Stomach smooth muscle (tissue), 2 donors: ENCODE results near the gene PHF21B.

ENCODE experiments used
- H3K27ac ChIP-seq: one replicate; pipeline ENCODE4 v1.7.0; 2013; ENCODE audit warnings: mild to moderate bottlenecking, low read length, inconsistent platforms
- H3K27me3 ChIP-seq, 2 donors: one replicate each; pipeline ENCODE4 v1.7.0; 2013; ENCODE audit warnings: low read length in 2 of 2; ENCODE audit not compliant: insufficient read depth in 2 of 2, control insufficient read depth in 1 of 2
- H3K36me3 ChIP-seq, 2 donors: one replicate each; pipeline ENCODE4 v1.7.0; 2013; ENCODE audit warnings: low read length in 2 of 2; ENCODE audit not compliant: control insufficient read depth in 2 of 2, insufficient read depth in 2 of 2
- H3K4me1 ChIP-seq: one replicate; pipeline ENCODE4 v1.7.0; 2013; ENCODE audit warnings: low read length; ENCODE audit not compliant: control insufficient read depth, insufficient read depth
- H3K4me3 ChIP-seq, 2 donors: one replicate each; pipeline ENCODE4 v1.7.0; 2013; ENCODE audit warnings: low read length in 2 of 2
- H3K9ac ChIP-seq, 2 donors: one replicate each; pipeline ENCODE4 v1.7.0; 2013; ENCODE audit warnings: low read length in 2 of 2, mild to moderate bottlenecking in 1 of 2
- H3K9me3 ChIP-seq, 2 donors: one replicate each; pipeline ENCODE4 v1.7.0; 2013; ENCODE audit warnings: low read length in 2 of 2; ENCODE audit not compliant: control insufficient read depth in 2 of 2
- donor health status: healthy.
- donor health status: Pancreatic carcinoma.

Gene PHF21B

DNA sequence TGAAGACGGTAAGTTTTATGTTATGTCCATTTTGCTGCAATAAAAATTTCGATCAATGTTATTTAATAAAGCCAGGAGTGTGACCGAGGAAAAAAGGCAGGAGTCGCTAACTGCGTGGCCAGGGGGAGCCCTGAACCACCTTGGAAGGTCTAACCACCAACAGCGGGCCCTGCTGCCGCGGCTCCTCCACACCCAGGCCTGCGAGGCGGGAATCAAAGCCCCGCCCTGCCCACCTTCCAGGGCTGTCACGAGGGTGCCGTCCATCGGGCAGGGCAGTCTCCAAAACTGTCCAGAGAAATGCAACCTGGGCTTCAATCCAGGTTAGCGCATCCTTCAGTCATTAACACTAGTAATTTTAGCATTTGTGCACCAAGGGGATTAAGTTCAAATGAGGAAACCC, 19.0 kb downstream of the PHF21B start:
- no peaks in the 10 kb centered on the region for H3K4me1 ChIP-seq
- H3K9ac ChIP-seq: no peak overlapping the region
- no peak overlapping the region for H3K27ac ChIP-seq
- H3K27me3 ChIP-seq: no peaks in the 10 kb centered on the region
- no peaks in the 10 kb centered on the region for H3K9me3 ChIP-seq
- no peak overlapping the region for H3K4me3 ChIP-seq
- H3K36me3 ChIP-seq: no peaks in the 10 kb centered on the region

DNA sequence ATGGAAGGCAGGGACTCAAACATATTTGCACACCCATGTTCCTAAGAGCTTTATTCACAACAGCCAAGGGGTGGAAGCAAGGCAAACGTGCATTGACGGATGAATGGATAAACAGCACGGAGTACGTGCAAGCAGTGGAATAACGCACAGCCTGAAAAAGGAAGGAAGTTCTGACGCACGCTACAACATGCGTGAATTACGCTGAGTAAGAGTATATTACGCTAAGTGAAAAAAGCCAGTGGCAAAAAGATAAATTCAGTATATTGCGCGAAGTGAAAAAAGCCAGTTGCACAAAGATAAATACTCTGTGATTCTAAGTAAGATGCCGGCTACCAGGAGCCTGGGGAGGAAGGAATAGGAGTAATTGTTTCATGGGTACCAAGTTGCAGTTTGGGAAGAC, 19.5 kb downstream of the PHF21B start:
- Histone ChIP-seq H3K4me1 (no peaks in the 10 kb centered on the region), H3K4me3 (no peak overlapping the region)

DNA sequence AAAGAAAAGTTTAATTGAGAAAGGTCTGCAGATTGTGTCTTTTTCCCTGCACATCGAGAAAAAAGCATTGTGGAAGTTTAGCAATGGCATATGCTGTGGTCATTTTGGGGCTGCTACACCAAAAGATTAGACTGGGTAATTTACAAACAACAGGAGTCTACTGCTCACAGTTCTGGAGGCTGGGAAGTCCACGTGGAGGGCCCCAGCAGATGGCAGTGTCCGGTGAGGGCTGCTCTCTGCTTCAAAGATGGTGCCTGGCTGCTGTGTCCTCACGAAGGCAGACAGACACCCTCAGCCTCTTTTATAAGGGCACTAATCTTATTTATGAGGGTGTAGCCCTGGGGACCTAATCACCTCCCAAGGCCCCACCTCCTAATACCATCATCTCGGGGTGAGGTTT, 21.1 kb downstream of the PHF21B start:
- Histone ChIP-seq H3K36me3 (no peaks in the 10 kb centered on the region), H3K9ac (no peak overlapping the region), H3K27me3 (no peaks in the 10 kb centered on the region), H3K4me1 (no peaks in the 10 kb centered on the region), H3K9me3 (no peaks in the 10 kb centered on the region), H3K27ac (no peak overlapping the region), H3K4me3 (no peak overlapping the region)

More for the DNA sequence above, 19.5 kb downstream of the PHF21B start:
- Histone ChIP-seq H3K36me3 (no peaks in the 10 kb centered on the region), H3K9me3 (no peaks in the 10 kb centered on the region), H3K27me3 (no peaks in the 10 kb centered on the region), H3K9ac (no peak overlapping the region), H3K27ac (no peak overlapping the region)

DNA sequence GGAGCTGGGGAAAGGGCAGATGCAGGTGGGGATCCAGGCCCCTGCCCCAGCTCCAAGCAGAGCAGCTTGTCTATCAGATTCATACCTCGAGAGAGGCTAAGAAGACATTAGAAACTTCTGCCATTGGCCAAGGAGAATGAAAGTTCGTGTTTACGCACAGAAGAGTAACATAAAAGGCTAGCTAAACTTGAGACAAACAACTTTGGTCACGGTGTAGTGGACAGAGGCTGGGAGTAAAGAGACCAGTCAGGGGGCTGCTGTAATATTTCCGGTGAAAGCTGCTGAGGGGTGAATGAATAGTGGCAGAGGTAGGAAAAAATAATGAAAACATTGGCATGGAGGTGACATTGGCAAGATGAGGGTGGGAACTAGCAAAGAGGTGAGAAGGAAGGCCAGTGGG, 22.9 kb downstream of the PHF21B start:
- Histone ChIP-seq H3K36me3 (no peaks in the 10 kb centered on the region), H3K9ac (no peak overlapping the region), H3K27me3 (no peaks in the 10 kb centered on the region), H3K4me3 (no peak overlapping the region), H3K9me3 (no peaks in the 10 kb centered on the region), H3K4me1 (no peaks in the 10 kb centered on the region), H3K27ac (no peak overlapping the region)

DNA sequence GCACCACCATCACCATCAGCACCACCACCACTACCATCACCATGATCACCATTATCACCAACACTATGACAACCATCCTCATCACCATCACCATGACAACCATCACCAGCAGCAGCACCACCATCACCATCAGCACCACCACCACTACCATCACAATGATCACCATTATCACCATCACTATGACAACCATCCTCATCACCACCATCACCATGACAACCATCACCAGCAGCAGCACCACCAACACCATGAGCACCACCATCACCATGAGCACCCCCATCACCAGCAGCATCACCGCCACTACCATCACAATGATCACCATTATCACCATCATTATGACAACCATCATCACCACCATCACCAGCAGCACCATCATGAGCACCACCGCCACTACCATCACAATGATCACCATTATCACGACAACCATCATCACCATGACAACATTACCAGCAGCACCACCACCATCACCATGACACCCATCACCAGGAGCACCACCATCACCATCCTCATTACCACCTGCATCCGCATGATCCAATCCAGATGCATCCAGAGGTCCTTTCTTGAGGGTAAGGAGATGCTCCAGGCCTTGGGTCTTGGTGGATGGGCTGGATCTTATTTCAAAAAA, 23.8 kb downstream of the PHF21B start:
- Histone ChIP-seq H3K36me3 (no peaks in the 10 kb centered on the region), H3K9ac (no peak overlapping the region), H3K4me1 (no peaks in the 10 kb centered on the region), H3K4me3 (no peak overlapping the region), H3K27ac (no peak overlapping the region), H3K9me3 (no peaks in the 10 kb centered on the region), H3K27me3 (no peaks in the 10 kb centered on the region)

DNA sequence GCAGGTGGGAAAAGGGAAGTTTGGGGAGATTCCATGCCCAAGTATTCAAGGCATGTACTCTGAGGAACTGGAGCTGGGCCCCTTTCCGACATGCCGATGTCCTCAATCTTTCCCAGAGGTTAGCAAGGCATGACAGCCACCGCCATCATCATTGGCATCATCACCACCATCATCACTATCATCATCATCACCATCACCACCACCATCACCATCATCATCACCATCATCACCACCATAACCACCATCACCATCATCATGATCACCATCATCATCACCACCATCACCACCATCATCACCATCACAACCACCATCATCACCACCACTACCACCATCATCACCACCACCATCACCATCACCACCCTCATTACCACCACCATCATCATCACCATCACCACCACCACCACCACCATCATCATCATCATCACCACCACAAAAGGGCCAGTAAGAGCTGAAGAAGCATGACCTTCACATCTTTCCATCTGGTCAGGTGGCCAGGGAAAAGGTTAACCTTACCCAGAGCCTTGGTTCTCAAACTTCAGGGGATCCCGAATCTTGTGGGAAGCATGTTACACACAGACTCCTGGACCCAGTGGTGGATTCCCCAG, 25.8 kb downstream of the PHF21B start:
- no peaks in the 10 kb centered on the region for H3K36me3 ChIP-seq
- H3K27ac ChIP-seq: no peak overlapping the region
- no peaks in the 10 kb centered on the region for H3K9me3 ChIP-seq
- H3K9ac ChIP-seq: no peak overlapping the region
- peaks cover 0 to 2% of the 10 kb centered on the region in 2 donors for H3K27me3 ChIP-seq
- no peaks in the 10 kb centered on the region for H3K4me1 ChIP-seq
- H3K4me3 ChIP-seq: no peak overlapping the region

DNA sequence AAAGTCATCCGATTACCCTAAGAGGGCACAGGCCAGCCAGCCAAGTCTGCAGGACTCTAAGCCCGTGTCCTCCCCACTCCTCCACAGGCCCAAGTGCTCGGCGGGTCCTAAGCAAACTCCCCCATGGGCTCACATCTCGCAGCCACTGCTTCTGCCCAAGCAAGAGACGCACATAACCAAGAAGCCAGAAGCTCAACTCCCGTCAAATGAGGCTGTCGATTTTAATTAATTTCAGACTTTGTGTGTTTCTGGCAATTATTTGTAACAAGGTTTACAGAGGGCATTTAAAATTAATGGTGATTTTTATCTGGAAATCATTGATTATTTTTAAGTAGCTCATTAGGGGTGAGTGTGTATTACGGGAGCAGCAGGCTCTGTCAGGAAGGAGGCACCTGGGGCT, 27.4 kb downstream of the PHF21B start:
- Histone ChIP-seq H3K27ac (no peak overlapping the region), H3K4me3 (no peak overlapping the region), H3K9ac (no peak overlapping the region), H3K4me1 (no peaks in the 10 kb centered on the region), H3K27me3 (peaks cover 0 to 2% of the 10 kb centered on the region in 2 donors), H3K36me3 (no peaks in the 10 kb centered on the region), H3K9me3 (no peaks in the 10 kb centered on the region)

DNA sequence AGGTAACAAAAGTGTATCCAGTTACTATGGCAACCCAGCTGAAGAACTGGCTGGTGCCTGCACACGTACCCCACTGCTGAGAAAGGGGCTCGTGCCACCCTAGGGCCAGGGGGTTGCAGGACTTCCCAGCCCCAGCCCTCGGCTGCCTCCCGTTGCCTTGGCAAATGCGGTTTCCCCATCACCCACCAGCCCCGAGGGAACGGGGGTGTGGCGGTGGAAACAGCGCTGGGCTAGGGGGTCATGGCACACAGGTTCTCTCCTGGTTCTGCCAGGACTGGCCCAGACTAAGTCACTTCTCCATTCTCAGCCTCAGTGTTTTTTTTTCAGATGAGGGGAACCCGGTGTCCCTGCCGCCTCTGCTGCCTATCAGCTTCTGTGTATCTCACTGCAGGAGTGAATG, 27.9 kb downstream of the PHF21B start:
- Histone ChIP-seq H3K27ac (no peak overlapping the region), H3K9me3 (no peaks in the 10 kb centered on the region), H3K27me3 (peaks cover 0 to 2% of the 10 kb centered on the region in 2 donors), H3K4me3 (no peak overlapping the region), H3K9ac (no peak overlapping the region), H3K36me3 (no peaks in the 10 kb centered on the region), H3K4me1 (no peaks in the 10 kb centered on the region)

DNA sequence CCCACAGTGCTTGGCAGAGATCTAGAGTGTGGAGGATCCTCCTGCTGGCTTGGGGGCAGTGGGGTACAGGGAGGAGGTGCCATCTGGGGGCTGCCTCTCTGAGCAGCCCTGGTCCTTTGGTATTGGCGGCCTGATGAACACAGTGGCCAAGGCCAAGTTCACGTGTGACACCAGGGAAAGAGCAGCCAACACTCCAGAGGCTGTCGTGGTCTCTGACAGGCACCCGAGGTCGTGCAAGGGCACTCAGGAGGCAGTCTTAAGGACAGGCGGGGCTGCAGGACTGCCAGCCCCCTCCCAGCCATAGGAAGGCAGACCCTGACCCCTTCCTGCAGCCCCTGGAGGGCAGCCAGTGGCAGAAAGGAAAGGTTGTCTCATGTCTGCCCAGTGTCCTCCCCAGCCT, 30.7 kb downstream of the PHF21B start:
- no peak overlapping the region for H3K27ac ChIP-seq
- peaks cover 3% of the 10 kb centered on the region for H3K4me1 ChIP-seq
- H3K9me3 ChIP-seq: no peaks in the 10 kb centered on the region
- H3K27me3 ChIP-seq: peaks cover 0 to 2% of the 10 kb centered on the region in 2 donors
- H3K36me3 ChIP-seq: no peaks in the 10 kb centered on the region
- H3K9ac ChIP-seq: no peak overlapping the region
- no peak overlapping the region for H3K4me3 ChIP-seq

DNA sequence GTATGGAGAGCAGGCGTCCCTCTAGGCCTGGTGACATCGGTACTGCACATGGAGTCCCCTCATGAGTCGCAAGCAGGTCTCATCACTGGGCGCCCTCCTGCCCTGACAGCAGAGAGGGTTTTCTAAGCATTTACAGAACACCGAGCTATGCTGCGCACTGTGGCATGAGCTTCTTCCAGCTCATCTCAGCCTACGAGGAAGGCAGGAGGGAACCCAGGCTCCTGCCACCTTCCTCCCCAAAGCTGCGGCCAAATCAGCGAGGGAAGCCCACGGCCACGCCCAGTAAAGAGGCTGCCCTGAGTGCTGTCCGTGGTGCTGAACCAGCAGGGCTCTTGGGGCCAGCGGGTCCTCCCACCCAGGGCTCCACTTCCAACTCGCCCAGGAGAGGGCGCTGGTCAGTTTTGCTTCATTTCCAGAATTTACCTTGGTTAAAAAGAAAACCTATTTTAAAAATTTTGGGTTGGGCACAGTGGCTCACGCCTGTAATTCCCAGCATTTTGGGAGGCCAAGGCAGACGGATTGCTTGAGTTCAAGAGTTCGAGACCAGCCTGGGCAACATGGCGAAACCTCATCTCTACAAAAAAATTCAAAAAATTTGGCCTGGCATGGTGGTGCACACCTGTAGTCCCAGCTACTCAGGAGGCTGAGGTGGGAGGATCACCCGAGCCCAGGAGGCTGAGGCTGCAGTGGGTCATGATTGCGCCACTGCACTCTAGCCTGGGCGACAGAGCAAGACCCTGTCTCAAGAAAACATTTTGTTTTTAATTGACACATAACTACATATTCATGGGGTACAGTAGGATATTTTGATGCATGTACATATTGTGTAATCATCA, 34.2 kb downstream of the PHF21B start:
- Histone ChIP-seq H3K4me3 (no peak overlapping the region), H3K27me3 (peaks cover 2 to 4% of the 10 kb centered on the region in 2 donors), H3K4me1 (peaks cover 3% of the 10 kb centered on the region), H3K36me3 (no peaks in the 10 kb centered on the region), H3K9ac (no peak overlapping the region), H3K9me3 (no peaks in the 10 kb centered on the region), H3K27ac (no peak overlapping the region)

DNA sequence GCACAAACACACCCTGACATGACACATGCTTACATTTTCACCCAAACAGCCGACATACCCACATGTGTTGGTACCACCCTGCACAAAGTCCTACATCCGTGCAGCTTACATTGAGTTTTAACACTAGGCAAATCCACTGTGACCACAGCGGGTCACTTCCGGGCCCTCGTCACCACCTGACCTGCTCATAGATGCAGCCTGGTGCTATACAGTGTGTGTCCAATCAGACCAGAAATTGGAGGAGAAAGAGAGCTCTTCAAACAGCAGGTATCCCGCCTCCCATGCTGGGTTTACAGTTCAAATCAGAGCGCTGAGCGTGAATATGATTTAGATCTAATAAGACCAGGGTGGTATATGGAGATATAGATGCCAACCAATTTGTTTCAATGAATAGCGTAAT, 35.4 kb downstream of the PHF21B start:
- H3K9ac ChIP-seq: no peak overlapping the region
- H3K4me1 ChIP-seq: peaks cover 3% of the 10 kb centered on the region
- peaks cover 2 to 4% of the 10 kb centered on the region in 2 donors for H3K27me3 ChIP-seq
- H3K4me3 ChIP-seq: no peak overlapping the region
- no peak overlapping the region for H3K27ac ChIP-seq
- no peaks in the 10 kb centered on the region for H3K9me3 ChIP-seq
- H3K36me3 ChIP-seq: no peaks in the 10 kb centered on the region
